A673 (cell line): Measurements from ENCODE around the gene DLG5. TPM values are rescaled to one million over a fixed set of nuclear protein-coding genes. Genes with fewer than 3 reads are reported as not detected.

ENCODE experiments used
- BruUV-seq: library from RNA; stranded (reverse); fragments of 400-500 nt; replicated peaks from 2 replicates; lab custom pipeline; 2021; lab: Mats Ljungman, UMichigan
- CTCF ChIA-PET: fragments of 300-600 bp; sonication (Branson Sonifier 250); formaldehyde crosslinking; loops from one replicate; lab custom pipeline; 2022; ENCODE audit warnings: antibody characterized with exemption; lab: Charles Lee
- POLR2A ChIA-PET: fragments of 300-600 bp; sonication (Branson Sonifier 250); formaldehyde crosslinking; loops from one replicate; lab custom pipeline; 2022; ENCODE audit warnings: antibody characterized with exemption; ENCODE audit not compliant: low non-redundant PET; lab: Charles Lee
- DNase-seq: peaks from one replicate; pipeline ENCODE4 v3.0.0-alpha.2; 2015; ENCODE audit warnings: low spot score
- H3K27ac ChIP-seq: fragments of 200-600 bp; sonication (generic); 2 replicates; pipeline ENCODE4 v1.5.1; 2016; ENCODE audit warnings: mixed run types, low read depth, mild to moderate bottlenecking, mixed read lengths, antibody characterized with exemption, low read length; ENCODE audit not compliant: poor library complexity, severe bottlenecking
- H3K27me3 ChIP-seq: fragments of 200-600 bp; sonication (generic); replicated peaks from 2 replicates; pipeline ENCODE4 v1.6.1; 2017; ENCODE audit warnings: mixed run types, low read depth, mild to moderate bottlenecking, mixed read lengths, antibody characterized with exemption, low read length; ENCODE audit not compliant: insufficient read depth, poor library complexity
- H3K36me3 ChIP-seq: fragments of 200-600 bp; sonication (generic); 2 replicates; pipeline ENCODE4 v1.6.1; 2016; ENCODE audit warnings: mixed run types, mild to moderate bottlenecking, mixed read lengths, antibody characterized with exemption, low read length; ENCODE audit not compliant: insufficient read depth, poor library complexity, severe bottlenecking
- H3K4me1 ChIP-seq: fragments of 200-600 bp; sonication (generic); 2 replicates; pipeline ENCODE4 v1.6.1; 2017; ENCODE audit warnings: mixed run types, mild to moderate bottlenecking, mixed read lengths, antibody characterized with exemption, low read length; ENCODE audit not compliant: insufficient read depth, poor library complexity, severe bottlenecking
- H3K4me3 ChIP-seq: fragments of 200-600 bp; sonication (generic); 2 replicates; pipeline ENCODE4 v1.5.1; 2016; ENCODE audit warnings: low read depth, mixed run types, mild to moderate bottlenecking, mixed read lengths, low read length; ENCODE audit not compliant: poor library complexity, severe bottlenecking
- H3K9me3 ChIP-seq: fragments of 200-600 bp; sonication (generic); 2 replicates; pipeline ENCODE4 v1.6.1; 2016; ENCODE audit warnings: mixed run types, low read depth, mild to moderate bottlenecking, mixed read lengths, antibody characterized with exemption, low read length; ENCODE audit not compliant: poor library complexity, severe bottlenecking
- EZH2 ChIP-seq: fragments of 200-600 bp; sonication (generic); IDR thresholded peaks from 2 replicates; pipeline ENCODE4 v1.6.1; 2017; ENCODE audit warnings: borderline replicate concordance, low read depth, mild to moderate bottlenecking, mixed read lengths, antibody characterized with exemption, low read length; ENCODE audit not compliant: poor library complexity, severe bottlenecking
- intact Hi-C: fragments of 100-400 bp; cut with micrococcal nuclease; formaldehyde crosslinking; loops from one replicate; pipeline ENCODE4 v1.10.0; 2022; ENCODE audit not compliant: unreplicated experiment
- total RNA-seq: library from RNA; stranded (reverse); gene quantifications from 2 replicates; pipeline ENCODE4 v1.2.3, GENCODE V29; 2021
- TF ChIP-seq, protein P1 (sequence below): fragments of 300-800, 200-600 bp; sonication (generic); conservative IDR thresholded peaks from 2 replicates; pipeline ENCODE4 v1.5.1; 2017; ENCODE audit warnings: low read depth, mild to moderate bottlenecking, antibody characterized with exemption, low read length, moderate library complexity, mixed read lengths

Gene DLG5
- total RNA-seq, 1 experiment from 2014 or later, result 44.0 TPM

DNA sequence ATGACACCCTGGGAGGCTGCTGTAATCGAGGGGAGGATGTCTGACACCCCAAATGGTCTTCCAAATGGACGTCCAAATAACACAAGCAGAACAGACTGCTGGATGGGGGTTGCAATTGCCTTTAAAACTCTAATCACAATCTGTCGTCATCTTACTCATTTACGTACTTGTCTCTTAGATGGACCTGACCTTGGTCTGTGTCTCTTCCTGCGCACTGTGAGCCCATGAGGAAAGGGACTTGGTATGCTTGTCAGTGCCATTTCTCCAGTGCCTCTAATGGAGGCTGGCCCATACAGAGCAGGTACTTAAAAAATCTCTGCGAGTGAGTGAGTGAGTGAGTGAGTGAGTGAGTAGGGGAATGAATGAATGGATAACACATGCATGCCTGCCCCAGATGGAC lies 93.3 kb downstream of the DLG5 start:
- ChIA-PET CTCF (no interaction called here), POLR2A (no interaction called here)
- no peaks in the 10 kb centered on the region for H3K9me3 ChIP-seq
- no TSS peak for BruUV-seq
- peaks cover 28% of the 10 kb centered on the region for H3K4me1 ChIP-seq
- H3K27me3 ChIP-seq, result no peaks in the 10 kb centered on the region
- TF ChIP-seq EZH2, result no peak
- TF ChIP-seq, protein P1, sequence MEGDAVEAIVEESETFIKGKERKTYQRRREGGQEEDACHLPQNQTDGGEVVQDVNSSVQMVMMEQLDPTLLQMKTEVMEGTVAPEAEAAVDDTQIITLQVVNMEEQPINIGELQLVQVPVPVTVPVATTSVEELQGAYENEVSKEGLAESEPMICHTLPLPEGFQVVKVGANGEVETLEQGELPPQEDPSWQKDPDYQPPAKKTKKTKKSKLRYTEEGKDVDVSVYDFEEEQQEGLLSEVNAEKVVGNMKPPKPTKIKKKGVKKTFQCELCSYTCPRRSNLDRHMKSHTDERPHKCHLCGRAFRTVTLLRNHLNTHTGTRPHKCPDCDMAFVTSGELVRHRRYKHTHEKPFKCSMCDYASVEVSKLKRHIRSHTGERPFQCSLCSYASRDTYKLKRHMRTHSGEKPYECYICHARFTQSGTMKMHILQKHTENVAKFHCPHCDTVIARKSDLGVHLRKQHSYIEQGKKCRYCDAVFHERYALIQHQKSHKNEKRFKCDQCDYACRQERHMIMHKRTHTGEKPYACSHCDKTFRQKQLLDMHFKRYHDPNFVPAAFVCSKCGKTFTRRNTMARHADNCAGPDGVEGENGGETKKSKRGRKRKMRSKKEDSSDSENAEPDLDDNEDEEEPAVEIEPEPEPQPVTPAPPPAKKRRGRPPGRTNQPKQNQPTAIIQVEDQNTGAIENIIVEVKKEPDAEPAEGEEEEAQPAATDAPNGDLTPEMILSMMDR, result no peak
- H3K4me3 ChIP-seq, result no peak overlapping the region
- peaks cover 7% of the 10 kb centered on the region for H3K36me3 ChIP-seq
- H3K27ac ChIP-seq, result no peak overlapping the region
- DNase-seq, result no peak
- intact Hi-C loops, result loop anchor here (10.0 kb wide), 1 partner anchor 668 kb away; no protein-coding TSS in a partner anchor

DNA sequence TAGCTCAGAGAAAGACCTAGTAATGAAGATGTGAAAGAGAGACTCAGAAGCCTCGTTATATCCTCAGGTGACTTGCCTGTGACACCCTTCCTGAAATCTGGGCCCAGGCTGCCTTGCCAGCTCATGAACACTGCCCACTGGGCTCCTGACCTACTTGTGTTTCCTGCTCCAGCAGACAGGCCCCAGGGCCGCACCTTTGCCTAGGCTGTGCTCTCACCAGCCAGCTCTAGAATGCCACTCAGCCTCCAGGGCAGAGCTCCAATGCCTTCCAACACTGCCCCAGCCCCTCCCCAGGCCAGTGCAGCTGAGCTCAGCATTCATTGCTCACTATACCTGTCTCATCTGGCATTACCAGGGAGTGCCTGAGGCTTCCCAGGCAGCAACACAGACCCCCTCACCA lies 94.3 kb downstream of the DLG5 start:
- H3K4me3 ChIP-seq, result no peak overlapping the region
- intact Hi-C loops, result loop anchor here (10.0 kb wide), 1 partner anchor 667 kb away; no protein-coding TSS in a partner anchor
- CTCF ChIA-PET, result interaction anchor here (0.6 kb wide), 1 partner anchor 112 kb away, joined by 3 read pairs; no protein-coding TSS in a partner anchor
- peaks cover 7% of the 10 kb centered on the region for H3K36me3 ChIP-seq
- peaks cover 26% of the 10 kb centered on the region for H3K4me1 ChIP-seq
- H3K27ac ChIP-seq, result no peak overlapping the region
- no peak for TF ChIP-seq EZH2
- TF ChIP-seq, protein P1, result no peak
- BruUV-seq, result no TSS peak
- no peaks in the 10 kb centered on the region for H3K9me3 ChIP-seq
- POLR2A ChIA-PET, result no interaction called here
- no peak for DNase-seq
- H3K27me3 ChIP-seq, result no peaks in the 10 kb centered on the region

DNA sequence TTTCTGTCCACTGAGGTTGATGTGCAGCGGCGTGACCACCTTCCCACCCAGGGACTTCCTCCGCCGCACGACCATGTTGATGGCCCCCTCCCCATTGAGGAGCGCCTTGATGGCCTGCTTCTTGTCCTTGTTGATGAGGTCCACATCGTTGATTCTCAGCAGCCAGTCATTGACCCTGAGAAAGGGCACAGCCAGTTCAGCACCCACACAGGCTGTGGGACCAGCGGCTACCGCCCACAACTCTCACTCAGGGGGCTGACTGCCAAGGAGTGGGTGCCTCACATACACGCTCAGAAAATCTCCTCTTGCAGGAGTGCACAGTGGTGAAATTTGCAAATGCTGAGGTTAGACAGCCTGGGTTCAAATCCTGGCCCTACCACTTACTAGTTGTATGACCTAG lies 97.2 kb downstream of the DLG5 start:
- no peak overlapping the region for H3K27ac ChIP-seq
- no peaks in the 10 kb centered on the region for H3K27me3 ChIP-seq
- CTCF ChIA-PET, result no interaction called here
- H3K4me1 ChIP-seq, result no peaks in the 10 kb centered on the region
- POLR2A ChIA-PET, result no interaction called here
- intact Hi-C loops, result no loop called here
- H3K4me3 ChIP-seq, result no peak overlapping the region
- H3K9me3 ChIP-seq, result no peaks in the 10 kb centered on the region
- peaks cover 7% of the 10 kb centered on the region for H3K36me3 ChIP-seq
- no TSS peak for BruUV-seq
- TF ChIP-seq EZH2, result no peak
- TF ChIP-seq, protein P1, result no peak
- DNase-seq, result no peak
